C4-2B (cell line): ENCODE data around the gene ARHGEF26.

Source experiments
- H3K27ac ChIP-seq: fragments of 450-650 bp; 2 replicates; pipeline ENCODE4 v1.5.1; 2017
- CTCF ChIP-seq: fragments of 450-650 bp; conservative IDR thresholded peaks from 2 replicates; pipeline ENCODE4 v1.5.1; 2017; ENCODE audit warnings: mild to moderate bottlenecking
- ZFX ChIP-seq: fragments of 450-650 bp; IDR thresholded peaks from 2 replicates; pipeline ENCODE4 v1.6.1; 2017

The ARHGEF26 gene

GRCh38 chr3:154086286-154086685 is 34.9 kb upstream of the ARHGEF26 start:
- H3K27ac ChIP-seq = no peak overlapping the region
- TF ChIP-seq ZFX (no peak), CTCF (no peak)

DNA sequence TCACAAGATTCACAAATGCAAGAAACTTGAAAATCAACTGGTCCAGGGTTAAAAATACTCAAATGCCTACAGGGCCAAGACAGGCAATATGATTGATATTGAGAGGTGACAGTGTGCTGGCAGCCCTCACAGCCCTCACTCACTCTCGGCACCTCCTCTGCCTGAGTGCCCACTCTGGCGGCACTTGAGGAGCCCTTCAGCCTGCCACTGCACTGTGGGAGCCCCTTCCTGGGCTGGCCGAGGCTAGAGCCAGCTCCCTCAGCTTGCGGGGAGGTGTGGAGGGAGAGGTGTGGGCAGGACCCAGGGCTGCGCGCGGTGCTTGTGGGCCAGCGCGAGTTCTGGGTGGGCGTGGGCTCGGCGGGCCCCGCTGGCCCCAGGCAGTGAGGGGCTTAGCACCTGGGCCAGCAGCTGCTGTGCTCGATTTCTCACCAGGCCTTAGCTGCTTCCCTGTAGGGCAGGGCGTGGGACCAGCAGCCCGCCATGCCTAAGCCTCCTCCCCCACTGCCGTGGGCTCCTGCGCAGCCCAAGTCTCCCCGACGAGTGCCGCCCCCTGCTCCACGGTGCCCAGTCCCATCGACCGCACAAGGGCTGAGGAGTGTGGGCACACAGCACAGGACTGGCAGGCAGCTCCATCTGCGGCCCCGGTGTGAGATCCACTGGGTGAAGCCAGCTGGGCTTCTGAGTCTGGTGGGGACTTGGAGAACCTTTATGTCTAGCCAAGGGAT is 33.3 kb upstream of the ARHGEF26 start:
- peak overlapping the region; percentile 6 for H3K27ac ChIP-seq

GRCh38 chr3:154089421-154090420 is 31.5 kb upstream of the ARHGEF26 start:
- TF ChIP-seq ZFX = no peak
- no peak for TF ChIP-seq CTCF
- H3K27ac ChIP-seq = peak overlapping the region; percentile 75

- TF ChIP-seq ZFX = no peak
- no peak for TF ChIP-seq CTCF
- H3K27ac ChIP-seq = no peak overlapping the region
Measured at GRCh38 chr3:154094051-154094450, 27.1 kb upstream of the ARHGEF26 start.

DNA sequence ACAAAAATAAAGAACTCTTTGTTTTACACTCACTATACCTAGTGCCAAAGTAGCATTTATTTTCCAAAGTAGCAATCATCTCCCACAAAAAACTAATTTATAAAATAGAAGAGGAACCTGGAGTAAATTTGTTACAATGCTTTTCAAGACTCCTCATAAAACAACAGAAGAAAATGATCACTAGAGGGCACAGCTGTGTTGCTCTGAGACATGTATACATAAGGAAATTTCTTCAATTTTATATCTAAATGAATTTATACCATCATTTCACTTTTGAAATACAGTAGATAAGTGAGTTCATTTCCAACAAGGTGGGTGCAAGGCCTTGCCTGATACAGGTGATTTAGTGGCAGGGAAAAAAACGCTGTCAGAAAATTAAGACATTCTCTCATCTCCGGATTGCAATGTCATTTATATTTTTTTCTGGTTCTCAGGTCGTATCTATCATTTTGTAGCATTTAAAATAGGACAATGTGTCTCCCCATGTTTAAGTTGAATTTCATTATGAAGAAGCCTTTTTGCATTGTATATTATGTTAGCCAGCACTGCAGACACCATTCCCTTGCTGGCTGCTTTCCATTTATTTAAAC is 25.3 kb upstream of the ARHGEF26 start:
- no peak overlapping the region for H3K27ac ChIP-seq
- TF ChIP-seq ZFX (no peak), CTCF (peak; percentile 87)

- H3K27ac ChIP-seq = no peak overlapping the region
Measured at GRCh38 chr3:154098376-154098775, 22.8 kb upstream of the ARHGEF26 start.

DNA sequence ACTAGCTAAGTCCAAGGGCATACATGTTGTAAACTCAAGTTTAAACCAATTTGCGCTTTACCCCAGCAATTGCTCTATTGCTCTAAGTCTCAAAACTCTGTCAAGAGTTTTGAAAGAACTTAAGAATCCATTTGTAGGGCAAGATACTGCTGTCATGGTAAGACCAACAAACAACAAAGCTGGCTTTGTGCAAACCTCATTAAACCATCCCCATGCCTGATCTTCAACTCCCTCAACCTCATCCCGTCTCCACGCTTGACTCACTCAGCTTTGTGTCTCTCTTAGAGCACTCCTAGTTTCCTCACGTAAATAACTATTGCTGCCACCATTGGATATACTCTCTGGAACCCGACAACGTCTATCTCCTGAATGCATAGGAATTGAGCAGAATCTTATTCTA is 20.6 kb upstream of the ARHGEF26 start:
- TF ChIP-seq ZFX (no peak), CTCF (no peak)
- H3K27ac ChIP-seq = no peak overlapping the region

More at GRCh38 chr3:154098376-154098775, 22.8 kb upstream of the ARHGEF26 start:
- TF ChIP-seq CTCF (no peak), ZFX (no peak)
